GM12874 (cell line): ENCODE measurements around the gene MRTFA.

ENCODE experiments used
- TF ChIP-seq, protein P1 (sequence below): IDR thresholded peaks from 2 replicates; pipeline ENCODE4 v1.5.1; 2011; ENCODE audit warnings: low read depth, mild to moderate bottlenecking, control low read depth, low read length, moderate library complexity; ENCODE audit not compliant: insufficient read depth

MRTFA gene

DNA sequence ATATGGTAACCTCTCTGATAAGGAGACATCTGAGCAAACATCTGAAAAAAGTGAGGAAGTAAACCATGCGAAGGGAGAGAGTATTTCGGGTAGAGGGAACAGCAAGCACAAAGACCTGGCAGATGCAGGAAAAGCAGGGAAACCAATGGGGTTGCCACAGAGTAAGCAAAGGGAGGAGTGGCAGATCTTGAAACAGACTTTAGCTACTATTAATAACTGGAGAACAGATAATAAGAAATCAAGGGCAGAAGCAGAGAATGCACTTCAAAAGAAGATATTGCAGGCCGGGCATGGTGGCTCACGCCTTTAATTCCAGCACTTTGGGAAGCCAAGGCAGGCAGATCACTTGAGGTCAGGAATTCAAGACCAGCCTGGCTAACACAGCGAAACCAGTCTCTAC is 18.1 kb downstream of the MRTFA start:
- TF ChIP-seq, protein P1, sequence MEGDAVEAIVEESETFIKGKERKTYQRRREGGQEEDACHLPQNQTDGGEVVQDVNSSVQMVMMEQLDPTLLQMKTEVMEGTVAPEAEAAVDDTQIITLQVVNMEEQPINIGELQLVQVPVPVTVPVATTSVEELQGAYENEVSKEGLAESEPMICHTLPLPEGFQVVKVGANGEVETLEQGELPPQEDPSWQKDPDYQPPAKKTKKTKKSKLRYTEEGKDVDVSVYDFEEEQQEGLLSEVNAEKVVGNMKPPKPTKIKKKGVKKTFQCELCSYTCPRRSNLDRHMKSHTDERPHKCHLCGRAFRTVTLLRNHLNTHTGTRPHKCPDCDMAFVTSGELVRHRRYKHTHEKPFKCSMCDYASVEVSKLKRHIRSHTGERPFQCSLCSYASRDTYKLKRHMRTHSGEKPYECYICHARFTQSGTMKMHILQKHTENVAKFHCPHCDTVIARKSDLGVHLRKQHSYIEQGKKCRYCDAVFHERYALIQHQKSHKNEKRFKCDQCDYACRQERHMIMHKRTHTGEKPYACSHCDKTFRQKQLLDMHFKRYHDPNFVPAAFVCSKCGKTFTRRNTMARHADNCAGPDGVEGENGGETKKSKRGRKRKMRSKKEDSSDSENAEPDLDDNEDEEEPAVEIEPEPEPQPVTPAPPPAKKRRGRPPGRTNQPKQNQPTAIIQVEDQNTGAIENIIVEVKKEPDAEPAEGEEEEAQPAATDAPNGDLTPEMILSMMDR: no peak

DNA sequence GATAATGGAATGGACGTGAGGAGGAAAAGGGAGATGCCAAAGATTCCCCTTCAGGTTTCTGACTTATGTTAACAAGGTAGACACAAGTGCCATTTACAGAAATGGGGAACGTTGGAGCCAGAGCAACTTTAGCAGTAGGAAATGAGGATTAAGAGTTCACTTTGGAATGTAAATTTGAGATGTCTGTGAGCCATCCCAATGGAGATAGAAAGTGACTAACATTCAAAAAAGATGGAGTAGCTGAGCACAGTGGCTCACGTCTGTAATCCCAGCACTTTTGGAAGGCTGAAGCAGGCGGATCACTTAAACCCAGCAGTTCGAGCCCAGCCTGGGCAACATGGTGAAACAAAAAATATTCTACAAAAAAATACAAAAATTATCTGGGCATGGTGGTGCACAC is 19.9 kb downstream of the MRTFA start:
- TF ChIP-seq, protein P1: no peak

DNA sequence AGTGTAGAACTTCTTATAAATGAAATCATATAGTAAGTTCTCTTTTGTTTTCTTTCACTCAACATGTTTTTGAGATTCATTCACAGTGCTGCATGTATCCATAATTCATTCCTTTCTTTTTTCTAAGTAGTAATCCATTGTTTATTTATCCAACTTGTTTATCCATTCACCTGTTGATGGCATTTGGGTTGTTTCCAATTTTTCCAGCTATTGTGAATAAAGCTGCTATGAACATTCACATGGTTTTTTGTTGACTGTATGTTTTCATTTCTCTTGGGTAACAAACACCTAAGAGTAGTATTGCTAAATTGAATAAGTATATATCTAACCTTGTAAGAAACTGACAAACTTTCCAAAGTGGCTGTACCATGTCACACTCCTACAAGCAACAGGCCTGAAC is 23.5 kb downstream of the MRTFA start:
- TF ChIP-seq, protein P1: no peak

DNA sequence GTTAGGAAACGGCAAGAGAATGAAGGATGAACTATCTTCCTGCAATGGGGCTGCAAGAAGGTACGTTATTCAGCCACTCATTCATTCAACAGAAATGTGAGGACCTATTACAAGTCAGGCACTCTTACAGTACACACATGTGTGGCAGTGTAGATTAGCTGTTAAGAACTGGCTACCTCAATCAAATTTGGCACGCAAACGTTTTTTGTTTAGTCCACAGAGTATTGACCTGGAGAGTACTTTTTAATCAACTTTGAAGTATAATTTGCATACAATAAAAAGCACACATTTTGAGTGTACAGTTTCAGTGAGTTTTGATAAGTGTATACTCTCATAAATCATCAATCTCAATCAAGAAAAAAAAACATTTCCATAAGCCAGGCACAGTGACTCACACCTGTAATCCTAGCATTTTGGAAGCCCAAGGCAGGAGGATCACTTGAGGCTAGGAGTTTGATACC is 24.2 kb downstream of the MRTFA start:
- TF ChIP-seq, protein P1: no peak

DNA sequence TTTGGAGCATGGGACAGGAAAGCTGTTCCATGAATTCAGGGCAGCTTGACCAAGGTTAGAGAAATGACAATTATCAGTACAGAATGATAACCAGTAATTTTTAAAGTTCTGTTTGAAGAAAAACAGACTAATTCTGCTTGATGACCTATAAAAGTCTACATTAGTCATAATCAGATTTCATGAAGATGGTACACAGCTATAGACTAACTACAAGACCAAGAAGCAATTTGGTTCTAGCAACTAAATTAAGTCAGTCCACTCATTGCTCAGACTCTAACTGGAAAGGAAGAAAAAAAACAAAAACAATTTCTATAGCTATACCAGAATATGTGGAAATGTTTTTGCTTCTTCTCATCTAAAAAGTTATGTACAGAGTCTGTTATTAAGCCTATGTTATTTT is 24.9 kb downstream of the MRTFA start:
- TF ChIP-seq, protein P1: no peak

DNA sequence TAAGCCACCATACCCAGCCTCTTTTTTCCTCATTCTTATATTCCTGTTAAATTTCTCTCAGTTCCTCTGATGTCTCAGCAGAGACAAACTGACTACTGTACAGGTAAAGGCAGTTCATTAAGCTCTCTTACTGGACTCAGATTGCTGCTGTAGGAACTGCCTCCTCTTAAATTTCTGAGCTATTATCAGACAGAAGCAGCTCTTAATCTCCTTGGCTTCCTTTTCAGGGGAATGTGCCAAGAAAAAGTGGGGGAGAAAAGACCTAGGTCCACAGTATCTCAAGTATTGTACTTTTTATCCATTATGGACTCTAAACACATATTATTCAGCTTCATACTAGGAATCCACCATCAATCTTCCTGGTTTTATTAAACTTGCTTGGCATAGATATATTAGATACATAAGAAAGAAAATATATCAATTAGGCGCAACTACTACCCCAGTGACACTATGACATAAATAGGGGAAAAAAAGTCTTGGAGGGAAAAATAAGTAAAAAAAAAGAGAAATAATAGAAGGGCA is 26.1 kb downstream of the MRTFA start:
- TF ChIP-seq, protein P1: no peak

DNA sequence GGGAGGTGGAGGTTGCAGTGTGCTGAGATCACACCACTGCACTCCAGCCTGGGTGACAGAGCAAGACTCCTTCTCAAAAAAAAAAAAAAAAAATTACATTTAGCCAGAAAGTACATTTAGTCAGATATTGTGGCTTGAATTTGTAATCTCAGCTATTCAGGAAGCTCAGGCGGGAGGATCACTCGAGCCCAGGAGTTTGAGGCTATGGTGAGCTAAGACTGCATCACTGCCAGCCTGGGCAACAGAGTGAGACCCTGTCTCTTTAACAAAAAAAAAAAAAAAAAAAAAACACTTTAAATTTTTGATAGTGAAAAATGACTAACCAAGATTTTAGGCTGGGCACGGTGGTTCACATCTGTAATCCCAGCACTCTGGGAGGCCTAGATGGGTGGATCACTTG is 27.3 kb downstream of the MRTFA start:
- TF ChIP-seq, protein P1: no peak
